Activated CD8-positive, alpha-beta memory T cell treated with anti-CD3 and anti-CD28 coated beads, Interleukin-2, amount 50 U/mL, for 24 hours (primary cell): ENCODE data around the gene TEKTIP1.
"Not testable (repeated sequence)": the region's sequence is repeated elsewhere in the genome, so short reads cannot be mapped to it uniquely, and the experiment has no call there.

Experiments
- DNase-seq: peaks from one replicate; pipeline ENCODE4 v3.0.0-alpha.2; 2020; ENCODE audit errors: extremely low read depth

The TEKTIP1 gene

DNA sequence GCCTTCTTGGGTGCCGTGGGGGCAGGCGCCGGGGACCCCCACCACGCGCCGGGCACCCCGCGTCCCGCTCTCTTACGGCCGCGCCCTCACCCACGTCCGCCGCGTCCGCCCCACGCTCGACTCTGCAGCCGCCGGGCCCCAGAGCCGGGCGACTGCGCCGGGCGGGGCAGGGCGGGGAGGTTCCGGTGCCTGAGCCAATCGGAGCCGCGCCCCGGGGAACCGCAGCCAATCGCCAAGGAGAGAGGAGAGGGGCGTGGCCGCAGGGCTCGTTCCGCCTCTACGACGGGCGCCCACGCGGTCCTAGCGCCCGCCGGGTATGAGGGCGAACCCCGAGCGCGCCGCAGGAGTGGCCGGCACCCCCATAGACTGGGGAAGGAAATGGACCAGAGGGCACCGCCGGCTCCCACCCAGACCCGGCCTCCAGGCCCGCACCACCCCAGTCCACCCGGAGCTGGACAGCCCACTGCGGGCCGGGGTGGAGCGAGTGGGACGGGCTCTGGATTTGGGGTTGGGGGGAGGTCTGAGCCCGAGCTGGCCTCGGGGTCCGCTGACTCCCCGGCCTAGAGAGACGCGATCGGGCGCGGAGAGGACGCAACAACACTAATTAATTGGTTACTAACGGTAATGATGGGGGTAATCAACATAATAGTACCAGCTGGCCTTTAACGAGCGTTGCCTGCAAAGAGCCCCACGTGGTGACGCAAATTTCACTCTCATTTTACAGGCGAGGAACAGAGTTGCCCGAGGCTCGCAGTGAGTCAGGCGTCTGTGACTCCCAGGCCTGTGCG, 18.7 kb downstream of the TEKTIP1 start, which contains the start of gene MFSD12:
Gene MFSD12, minus strand, starts transcription at position 126 of the 788 bp plus-strand sequence. CDS start 183 bp downstream, outside the sequence.
- DNase-seq, result peak; percentile 86

DNA sequence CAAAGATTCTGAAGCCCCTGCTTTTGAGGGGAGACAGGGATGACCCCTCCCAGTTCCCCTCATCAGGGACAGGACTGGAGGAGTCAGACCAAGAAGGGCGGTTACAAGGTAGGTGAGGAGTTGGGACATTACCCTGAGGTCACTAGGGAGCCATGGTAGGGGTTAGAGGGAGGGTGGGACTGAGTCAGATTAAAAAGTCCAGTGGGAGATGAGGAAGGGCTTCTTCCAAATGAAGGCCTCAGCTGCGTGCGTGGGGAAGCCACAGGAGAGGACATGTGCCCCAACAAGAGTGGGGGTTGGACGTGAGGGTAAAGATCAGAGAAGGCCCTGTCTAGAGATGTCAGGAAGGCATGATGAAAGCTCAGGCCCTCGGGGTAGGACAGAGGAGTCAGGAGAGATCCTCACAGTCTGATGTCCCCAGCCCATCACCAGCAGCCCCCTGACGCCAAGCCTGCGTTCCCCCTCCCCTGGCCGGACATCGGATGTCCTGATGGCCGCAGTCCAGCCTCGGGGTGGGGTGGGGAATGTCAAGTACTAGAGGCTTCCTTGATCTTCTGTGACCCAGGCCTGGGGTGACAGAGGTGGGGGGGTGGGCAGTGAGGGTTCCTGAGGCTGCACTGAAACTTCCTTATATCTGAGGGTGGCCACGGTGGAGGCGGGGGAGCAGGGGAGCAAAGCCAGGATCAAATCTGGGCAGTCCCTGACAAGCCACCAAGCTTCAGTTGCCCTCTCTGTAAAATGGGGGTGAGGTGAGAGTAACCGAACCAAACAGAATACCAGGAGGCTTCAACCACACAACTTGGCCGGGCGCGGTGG, 24.9 kb downstream of the TEKTIP1 start:
- no peak for DNase-seq

DNA sequence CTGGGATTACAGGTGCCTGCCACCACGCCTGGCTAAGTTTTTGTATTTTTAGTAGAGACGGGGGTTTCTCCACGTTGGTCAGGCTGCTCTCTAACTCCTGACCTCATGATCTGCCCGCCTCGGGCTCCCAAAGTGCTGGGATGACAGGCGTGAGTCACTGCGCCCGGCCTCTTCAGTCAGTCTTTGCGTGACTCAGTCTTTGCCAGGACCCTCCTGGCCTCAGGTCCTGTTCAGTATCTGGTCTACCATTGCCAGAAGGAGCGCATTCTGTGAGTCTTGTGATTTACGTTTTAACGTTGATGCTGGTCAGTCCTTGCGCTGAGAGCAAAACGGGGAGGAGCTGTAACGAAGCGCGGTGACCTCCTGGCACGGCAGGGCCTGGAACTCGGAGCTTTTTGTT, 26.2 kb downstream of the TEKTIP1 start:
- DNase-seq, result no peak

DNA sequence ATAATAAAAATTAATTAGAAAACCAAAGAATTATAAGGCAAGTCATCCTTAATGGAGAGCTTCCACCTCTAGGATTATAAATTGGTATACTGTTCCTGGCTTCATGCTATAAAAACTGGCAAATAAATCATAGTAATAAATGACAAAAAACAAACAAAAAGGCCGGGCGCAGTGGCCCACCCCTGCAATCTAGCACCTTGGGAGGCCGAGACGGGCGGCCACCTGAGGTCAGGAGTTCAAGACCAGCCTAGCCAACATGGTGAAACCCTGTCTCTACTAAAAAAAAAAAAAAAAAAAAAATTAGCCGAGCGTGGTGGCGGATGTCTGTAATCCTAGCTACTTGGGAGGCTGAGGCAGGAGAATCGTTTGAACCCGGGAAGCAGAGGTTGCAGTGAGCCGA, 31.1 kb downstream of the TEKTIP1 start:
- DNase-seq, result not testable (repeated sequence)

DNA sequence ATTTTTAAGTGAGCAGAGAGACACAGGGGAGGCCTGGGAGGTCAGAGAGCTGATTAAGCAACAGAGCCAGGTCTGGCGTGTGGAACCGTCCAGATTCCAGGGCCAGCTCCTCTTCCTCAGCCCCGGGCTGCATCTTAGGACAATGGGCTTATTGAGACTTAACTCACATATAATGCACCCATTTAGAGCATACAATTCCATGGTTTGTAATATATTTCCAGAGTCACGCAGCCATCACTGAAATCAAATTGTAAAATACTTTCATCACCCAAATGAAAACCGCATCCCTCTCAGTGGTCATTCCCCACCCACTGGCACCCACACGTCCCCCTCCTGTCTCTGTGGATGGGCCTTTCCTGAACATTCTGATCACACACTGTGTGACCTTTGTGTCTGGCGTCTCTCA, 31.6 kb downstream of the TEKTIP1 start:
- no peak for DNase-seq

DNA sequence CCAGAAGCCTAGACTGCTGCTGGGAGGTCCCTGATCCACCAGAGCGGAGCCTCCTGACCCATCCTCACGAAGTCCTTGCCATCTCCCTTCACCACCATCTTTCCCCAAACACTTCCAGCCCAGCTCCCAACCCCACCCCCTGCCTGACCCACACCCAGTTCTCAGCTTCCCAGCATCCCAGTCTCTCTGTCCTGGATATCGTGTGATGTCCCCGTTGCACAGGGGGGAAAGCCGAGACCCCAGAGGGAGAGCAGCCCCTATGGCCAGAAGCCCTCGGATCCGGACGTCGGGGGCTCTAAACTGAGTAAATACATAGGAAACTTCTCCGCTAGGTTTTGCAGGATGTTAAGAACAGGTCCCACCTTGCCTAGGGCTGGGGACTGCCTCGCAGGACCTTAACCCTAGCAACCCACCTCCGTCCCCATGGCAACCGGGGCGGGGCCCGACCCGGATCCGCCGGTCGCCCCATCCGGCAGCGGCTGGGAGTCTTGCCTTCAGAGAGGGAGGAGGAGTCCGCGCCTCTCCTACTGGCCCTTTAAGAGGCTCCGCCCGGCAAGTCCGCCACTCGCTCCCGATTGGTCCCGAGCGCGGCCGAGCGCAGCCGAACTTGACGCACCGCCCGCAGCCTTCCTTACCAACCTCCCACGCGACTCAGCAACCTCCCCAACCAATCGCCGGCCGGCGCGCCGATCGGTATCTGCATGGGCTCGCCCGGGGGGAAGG, 33.3 kb downstream of the TEKTIP1 start:
- peak; percentile 99 for DNase-seq

DNA sequence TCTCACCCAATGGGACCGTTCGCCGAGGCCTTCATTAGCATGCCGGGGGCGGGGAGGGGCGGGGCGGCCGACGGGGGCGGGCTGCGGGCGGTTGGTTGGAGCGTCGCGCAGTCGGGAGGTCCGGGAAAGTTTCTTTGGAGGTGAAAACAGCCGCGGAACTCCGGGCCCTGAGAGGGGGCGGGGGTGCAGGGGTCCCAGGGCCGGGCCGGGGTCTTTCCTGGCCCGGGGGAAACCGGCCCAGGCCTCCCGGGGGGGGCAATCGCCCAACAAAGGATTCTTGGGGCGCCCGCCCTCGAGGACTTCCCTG, 33.8 kb downstream of the TEKTIP1 start, which contains the start of gene HMG20B:
Gene HMG20B, plus strand, starts transcription at position 90 of the 307 bp plus-strand sequence. CDS start 366 bp downstream, outside the sequence.
- DNase-seq, result no peak

DNA sequence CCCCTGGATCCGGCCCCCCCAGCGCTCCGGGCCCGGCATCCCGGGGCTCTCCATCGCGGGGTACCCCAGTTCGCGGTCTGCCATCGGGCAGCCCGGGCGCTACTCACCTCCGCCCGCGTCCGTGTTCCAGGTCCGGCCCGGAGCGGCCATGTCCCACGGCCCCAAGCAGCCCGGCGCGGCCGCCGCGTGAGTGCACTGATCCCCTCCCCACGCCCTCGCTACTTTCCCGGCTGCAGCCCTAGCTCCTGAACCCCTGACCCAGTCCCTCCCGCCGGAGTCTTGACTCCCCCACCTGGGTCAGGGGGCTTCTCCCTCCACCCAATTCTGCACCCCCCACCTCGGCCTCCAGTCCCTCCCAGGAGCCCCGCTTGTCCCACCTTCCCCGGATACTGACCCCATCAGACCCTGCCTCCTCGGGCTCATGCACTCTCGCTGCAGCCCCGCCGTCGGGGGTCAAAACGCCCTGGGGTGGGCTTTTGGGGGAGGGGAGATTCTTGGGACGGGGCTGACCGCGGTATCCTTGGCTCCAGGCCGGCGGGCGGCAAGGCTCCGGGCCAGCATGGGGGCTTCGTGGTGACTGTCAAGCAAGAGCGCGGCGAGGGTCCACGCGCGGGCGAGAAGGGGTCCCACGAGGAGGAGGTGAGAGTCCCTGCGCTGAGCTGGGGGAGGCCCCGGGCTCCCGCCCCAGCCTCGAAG, 34.3 kb downstream of the TEKTIP1 start:
- DNase-seq, result no peak

DNA sequence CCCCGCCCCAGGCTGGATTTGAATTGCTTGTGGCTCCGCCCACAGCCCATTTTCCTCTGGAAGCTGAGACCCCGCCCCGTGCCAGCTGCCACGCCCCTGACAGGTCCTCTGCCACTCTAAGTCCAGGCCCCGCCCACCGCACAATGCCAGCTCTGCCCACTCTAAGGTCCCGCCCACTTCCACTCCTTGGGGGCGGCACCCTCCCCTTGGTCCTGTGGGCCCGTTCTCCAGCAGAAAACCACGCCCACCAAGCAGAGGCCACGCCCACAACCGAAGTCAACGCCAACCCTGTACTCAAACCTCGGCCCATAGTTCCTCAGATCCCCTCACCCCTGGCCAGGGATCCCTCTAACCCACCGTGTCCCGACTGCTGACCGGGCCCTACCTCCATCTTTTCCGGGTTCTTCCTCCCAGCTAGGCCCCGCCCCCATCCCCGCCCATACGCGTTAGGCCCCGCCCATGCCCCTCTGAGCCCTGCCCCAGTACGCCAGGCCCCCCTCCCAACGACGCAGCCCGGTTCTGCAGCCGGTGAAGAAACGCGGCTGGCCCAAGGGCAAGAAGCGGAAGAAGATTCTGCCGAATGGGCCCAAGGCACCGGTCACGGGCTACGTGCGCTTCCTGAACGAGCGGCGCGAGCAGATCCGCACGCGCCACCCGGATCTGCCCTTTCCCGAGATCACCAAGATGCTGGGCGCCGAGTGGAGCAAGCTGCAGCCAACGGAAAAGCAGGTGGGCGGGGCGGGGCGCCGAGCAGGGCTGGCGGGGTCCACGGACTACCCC, 35.1 kb downstream of the TEKTIP1 start:
- DNase-seq, result peak; percentile 68

DNA sequence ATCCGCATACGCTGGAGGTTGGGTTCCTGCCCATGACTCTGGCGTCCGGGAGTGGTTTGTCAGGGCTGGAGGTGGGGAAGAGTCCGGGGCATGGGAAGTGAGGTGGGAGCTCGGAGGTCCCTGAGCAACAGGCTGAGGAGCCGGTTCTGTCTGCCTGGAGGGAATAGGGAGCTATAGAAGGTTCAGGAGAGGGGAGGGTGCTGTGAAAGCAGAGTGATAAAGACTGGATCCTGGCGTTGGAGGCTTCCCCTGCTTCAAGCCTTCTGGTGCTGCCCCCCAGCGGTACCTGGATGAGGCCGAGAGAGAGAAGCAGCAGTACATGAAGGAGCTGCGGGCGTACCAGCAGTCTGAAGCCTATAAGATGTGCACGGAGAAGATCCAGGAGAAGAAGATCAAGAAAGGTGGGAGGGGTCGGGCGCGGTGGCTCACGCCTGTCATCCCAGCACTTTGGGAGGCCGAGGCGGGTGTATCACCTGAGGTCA, 36.3 kb downstream of the TEKTIP1 start:
- DNase-seq, result no peak

DNA sequence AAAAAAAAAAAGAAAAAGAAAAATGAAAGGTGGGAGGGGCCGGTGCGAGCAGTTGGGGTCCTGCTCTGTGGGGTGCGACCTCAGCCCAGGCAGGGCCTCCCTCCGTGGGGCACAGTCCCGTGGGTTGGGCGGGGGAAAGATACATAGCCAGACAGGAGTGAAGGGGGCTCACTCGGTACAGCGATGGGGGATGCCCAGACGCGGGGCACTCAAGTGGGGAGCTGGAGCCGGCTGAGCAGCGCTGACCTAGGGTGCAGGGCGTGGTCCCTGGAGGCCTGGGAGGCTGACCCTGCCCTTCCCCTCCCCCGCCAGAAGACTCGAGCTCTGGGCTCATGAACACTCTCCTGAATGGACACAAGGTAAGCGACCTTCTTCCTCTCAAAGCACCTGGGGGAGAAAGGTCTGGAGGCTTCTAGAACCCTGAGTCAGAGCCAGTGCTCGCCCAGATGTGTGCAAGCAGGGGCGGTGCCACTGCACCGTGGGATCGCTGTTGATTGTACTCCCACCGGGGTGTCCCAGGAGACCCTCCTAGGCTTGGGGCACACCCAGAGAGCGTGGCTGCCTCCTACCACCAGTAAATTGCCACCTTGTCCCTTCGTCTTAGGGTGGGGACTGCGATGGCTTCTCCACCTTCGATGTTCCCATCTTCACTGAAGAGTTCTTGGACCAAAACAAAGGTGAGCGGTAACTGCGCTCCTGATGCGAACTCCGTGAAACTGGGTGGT, 37.1 kb downstream of the TEKTIP1 start:
- no peak for DNase-seq

DNA sequence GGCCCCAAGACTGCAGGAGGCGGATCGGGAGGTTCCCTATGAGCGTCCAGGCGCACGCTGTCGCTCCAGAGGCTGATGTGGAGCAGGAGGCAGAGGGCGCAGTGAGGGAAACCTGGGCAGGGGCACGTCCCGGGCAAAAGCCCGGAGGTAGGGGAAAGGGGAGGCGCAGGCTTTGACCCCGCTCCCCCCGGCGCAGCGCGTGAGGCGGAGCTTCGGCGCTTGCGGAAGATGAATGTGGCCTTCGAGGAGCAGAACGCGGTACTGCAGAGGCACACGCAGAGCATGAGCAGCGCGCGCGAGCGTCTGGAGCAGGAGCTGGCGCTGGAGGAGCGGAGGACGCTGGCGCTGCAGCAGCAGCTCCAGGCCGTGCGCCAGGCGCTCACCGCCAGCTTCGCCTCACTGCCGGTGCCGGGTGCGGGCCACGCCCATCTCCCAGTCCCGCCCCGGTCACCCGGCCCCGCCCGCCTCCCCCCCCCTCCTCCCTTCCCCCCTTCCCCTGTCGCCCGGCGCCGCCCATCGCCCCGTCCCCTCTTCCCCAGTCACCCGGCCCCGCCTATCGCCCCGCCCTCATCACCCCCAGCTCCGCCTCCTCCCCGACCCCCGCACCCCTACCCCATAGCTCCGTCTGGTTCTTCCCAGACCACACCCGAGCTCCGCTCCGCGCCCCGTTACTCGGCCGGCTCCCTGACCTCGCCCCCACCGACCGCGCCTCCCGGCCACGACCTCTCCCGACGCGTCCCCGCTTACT, 37.9 kb downstream of the TEKTIP1 start:
- DNase-seq, result no peak

DNA sequence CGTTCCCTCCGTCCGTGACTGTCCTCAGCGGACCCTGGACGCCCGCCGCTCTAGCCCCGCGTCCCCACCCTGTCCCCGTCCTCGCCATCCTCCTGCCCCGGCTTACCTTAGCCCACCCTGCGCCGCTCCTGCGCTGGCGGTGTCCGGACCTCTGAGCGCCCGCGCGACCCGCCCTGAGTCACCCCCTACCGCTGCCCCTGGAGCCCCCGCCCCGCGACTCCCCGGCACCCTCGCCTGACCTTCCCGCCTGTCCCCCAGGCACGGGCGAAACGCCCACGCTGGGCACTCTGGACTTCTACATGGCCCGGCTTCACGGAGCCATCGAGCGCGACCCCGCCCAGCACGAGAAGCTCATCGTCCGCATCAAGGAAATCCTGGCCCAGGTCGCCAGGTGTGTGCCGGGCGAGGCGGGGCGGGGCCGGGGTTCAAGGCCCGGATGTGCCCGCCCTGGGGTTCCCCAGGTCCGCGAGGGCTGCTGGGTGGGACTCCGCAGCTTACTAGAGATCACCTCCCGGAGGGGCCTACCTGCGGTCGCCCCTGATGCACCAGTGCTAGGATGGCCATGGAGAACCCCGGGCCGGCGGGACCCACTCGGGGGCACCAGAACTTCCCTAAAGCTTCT, 38.9 kb downstream of the TEKTIP1 start:
- DNase-seq, result no peak

DNA sequence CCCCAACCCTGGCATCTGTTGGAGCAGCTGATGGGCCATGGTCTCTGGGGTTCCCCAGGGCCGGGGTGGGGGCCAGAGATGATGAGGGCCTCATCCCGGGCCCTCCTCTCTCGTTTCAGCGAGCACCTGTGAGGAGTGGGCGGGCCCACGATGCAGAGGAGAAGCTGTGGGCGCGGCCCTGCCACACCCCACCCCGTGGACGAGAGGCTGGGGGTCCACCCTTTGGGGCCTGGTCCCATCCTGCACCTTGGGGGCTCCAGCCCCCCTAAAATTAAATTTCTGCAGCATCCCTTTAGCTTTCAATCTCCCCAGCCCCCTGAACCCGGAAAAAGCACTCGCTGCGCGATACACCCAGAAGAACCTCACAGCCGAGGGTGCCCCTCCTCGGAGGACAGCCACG, 39.4 kb downstream of the TEKTIP1 start:
- no peak for DNase-seq

DNA sequence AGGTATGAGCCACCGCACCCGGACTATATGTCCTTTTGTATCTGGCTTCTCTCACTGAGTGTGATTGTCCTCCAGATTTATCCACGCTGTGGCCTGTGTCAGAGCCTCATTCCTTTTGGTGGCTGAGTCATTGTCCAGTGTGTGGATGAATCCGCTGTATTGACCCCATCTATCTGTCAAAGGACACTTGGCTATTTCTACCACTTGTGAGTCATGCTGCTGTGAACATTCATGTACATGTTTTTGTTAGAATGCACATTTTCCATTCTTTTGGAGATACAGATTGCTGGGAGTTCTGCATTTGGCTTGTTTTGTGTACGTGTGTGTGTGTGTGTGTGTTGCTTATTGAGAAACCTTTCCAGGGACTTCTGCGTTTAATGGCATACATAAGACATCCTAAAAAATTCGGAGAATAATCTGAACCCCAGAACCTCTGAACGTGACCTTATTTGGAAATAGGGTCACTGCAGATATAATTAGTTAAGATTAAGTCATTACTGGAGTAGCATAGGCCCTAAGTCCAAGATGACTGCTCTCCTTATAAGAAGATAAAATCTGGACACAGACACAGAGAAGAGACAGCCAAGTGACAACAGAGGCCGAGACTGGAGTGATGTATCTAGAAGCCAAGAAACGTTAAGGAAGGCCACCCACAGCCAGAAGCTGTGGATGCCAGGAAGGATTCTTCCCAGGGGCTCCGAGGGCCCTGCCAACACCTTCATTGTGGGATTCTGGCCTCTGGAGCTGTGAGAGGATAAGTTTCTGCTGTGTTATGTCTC, 41.4 kb downstream of the TEKTIP1 start:
- DNase-seq, result no peak

DNA sequence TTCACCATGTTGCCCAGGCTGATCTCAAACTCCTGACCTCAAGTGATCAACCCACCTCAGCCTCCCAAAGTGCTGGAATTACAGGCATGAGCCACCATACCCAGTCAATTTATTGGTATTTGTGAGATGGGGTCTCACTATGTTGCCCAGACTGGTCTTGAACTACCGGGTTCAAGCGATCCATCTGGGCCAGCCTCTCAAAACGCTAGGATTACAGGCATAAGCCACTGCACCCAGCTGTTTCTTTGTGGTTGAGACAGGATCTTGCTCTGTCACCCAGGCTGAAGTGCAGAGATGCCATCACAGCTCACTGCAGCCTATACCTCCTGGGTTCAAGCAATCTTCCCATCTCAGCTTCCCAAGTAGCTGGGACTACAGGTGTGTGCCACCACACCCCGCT, 42.8 kb downstream of the TEKTIP1 start:
- DNase-seq, result not testable (repeated sequence)

DNA sequence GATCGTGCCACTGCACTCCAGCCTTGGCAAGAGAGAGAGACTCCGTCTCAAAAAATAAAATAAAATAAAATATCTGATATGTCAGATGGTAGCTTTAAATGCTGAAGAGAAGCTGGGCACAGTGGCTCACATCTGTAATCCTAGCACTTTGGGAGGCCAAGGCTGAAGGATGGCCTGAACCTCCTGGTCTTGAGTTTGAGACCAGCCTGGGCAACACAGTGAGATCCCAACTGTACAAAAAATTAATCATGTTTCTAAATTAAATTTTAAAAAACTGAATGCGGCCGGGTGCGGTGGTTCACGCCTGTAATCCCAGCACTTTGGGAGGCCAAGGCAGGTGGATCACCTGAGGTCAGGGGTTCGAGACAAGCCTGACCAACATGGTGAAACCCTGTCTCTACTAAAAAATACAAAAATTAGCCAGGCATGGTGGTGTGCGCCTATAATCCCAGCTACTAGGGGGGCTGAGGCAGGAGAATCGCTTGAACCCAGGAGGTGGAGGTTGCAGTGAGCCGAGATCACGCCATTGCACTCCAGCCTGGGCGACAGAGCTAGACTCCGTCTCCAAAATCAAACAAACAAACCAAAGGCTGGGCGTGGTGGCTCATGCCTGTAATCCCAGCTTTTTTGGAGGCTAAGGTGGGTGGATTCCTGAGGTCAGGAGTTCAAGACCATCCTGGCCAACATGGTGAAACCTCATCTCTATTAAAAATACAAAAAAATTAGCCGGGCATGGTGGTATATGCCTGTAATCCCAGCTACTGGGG, 45.2 kb downstream of the TEKTIP1 start:
- not testable (repeated sequence) for DNase-seq
